Measurements from ENCODE around the gene RPS6KL1.

DNA sequence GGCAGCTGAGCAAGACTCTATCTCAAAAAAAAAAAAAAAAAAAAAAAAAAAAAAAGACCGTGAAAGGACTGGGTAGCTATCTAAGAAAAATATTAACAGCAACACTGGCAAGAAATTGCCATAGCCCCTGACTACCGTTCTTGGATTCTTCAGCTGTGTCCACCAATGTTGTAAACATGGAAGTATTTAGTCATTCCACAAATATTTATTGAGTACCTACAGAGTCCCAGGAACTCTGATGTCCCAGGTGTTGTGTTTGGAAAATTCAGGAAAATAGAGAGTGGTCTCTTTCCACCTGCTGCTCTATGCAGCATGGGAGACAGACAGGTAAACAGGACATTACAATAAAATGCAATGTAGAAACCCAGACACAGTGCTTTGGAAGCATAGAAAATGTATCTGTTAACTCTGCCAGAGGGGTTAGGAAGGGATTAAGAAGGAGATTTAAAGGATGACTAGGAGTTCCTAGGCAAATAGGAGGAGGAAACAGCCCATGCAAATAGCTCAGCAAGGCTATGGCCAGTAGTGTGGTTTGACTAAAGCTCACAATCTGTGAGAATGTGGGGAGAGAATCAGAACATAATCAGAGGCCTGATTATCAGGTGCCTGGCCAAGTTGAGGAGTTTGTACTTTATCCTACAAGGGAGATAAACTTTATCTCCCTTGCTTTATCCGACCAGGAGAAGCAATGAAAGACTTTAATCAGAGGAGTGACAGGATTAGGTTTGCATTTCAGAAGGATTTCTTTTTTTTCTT is 43.5 kb downstream of the RPS6KL1 start:
- TF ChIP-seq, protein P1, sequence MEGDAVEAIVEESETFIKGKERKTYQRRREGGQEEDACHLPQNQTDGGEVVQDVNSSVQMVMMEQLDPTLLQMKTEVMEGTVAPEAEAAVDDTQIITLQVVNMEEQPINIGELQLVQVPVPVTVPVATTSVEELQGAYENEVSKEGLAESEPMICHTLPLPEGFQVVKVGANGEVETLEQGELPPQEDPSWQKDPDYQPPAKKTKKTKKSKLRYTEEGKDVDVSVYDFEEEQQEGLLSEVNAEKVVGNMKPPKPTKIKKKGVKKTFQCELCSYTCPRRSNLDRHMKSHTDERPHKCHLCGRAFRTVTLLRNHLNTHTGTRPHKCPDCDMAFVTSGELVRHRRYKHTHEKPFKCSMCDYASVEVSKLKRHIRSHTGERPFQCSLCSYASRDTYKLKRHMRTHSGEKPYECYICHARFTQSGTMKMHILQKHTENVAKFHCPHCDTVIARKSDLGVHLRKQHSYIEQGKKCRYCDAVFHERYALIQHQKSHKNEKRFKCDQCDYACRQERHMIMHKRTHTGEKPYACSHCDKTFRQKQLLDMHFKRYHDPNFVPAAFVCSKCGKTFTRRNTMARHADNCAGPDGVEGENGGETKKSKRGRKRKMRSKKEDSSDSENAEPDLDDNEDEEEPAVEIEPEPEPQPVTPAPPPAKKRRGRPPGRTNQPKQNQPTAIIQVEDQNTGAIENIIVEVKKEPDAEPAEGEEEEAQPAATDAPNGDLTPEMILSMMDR (IDR thresholded peaks at IDR 0.05; ENCODE audit: low read depth, low read length, missing input control) = no peak
- no peak for TF ChIP-seq RXRA (IDR thresholded peaks at IDR 0.05)
